NT2/D1 (cell line): Measurements from ENCODE around the gene SLC6A7.

Experiments used
- YY1 ChIP-seq: IDR thresholded peaks from 2 replicates; pipeline ENCODE4 v1.6.1; 2011; ENCODE audit not compliant: insufficient read length, insufficient read depth
- ZNF274 ChIP-seq: IDR thresholded peaks from 2 replicates; pipeline ENCODE4 v1.6.1; 2011; ENCODE audit warnings: mild to moderate bottlenecking, low read depth, low read length

- TF ChIP-seq YY1 (no peak), ZNF274 (no peak)
Measured at GRCh38 chr5:150190503-150190979, 679 bp downstream of the SLC6A7 start.
